NCI-H2196 treated with DMSO at 0.1 percent for 48 hours (cell line): Measurements from ENCODE around the gene C2orf69.
A peak's percentile ranks its signal among the peaks of the same experiment; 100 is the strongest.

Experiments used
- DNase-seq: peaks from one replicate; lab custom pipeline; 2025; ENCODE audit not compliant: unreplicated experiment; lab: John Stamatoyannopoulos, UW

The C2orf69 gene, protein sequence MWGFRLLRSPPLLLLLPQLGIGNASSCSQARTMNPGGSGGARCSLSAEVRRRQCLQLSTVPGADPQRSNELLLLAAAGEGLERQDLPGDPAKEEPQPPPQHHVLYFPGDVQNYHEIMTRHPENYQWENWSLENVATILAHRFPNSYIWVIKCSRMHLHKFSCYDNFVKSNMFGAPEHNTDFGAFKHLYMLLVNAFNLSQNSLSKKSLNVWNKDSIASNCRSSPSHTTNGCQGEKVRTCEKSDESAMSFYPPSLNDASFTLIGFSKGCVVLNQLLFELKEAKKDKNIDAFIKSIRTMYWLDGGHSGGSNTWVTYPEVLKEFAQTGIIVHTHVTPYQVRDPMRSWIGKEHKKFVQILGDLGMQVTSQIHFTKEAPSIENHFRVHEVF

DNA sequence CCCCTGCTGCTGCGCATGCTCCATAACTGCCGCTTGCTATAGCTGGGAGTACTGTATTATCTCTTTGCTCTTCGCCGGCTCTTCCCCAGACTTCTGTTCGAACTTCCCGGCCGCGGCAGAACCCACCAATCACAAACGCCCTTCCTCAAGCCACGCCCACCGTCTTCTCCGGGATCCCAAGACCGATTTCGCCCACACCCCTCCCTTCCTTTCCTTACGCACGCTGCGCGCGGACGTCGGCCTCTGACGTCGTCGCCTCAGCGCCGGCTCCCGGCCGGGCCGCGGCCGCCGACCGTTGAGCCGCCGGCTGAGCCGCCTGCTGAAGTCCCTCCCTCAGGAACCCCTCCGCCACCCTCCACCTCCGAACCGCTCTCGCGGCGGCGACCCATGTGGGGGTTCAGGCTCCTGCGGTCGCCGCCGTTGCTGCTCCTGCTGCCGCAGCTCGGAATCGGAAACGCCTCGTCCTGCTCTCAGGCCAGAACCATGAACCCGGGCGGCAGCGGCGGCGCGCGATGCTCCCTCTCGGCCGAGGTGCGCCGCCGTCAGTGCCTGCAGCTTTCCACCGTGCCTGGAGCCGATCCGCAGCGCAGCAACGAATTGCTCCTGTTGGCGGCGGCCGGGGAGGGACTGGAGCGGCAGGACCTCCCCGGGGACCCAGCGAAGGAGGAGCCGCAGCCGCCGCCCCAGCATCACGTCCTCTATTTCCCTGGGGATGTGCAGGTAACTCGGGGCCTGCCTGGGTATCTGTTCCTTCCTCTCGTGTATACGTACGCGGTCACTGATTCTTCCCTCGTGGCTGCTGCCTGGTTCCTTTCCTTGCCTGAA lies at the start of gene C2orf69:
Gene C2orf69 (plus strand): TSS at position 242 of the 825 bp plus-strand sequence. CDS start 146 bp downstream, at position 388.
- DNase-seq: peak; percentile 96

DNA sequence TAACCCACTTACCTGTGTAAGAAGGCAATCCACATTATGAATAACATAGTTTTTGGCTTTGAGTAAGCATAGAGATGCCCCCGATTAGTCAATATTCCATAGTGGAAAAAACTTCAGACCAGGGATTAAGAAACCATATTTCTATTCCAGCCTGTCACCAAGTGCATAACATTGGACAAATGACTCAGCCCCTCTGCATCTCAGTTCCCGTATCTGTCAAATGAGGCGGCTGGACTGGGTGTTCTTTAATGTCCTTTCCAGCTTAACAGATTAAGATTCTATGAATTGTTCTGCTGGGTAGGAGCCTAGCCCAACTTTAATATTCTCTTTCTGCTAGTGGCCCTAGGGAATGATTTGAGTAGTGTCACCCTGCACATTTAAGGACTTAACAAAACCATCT lies 48.3 kb upstream of the C2orf69 start:
- DNase-seq: no peak

DNA sequence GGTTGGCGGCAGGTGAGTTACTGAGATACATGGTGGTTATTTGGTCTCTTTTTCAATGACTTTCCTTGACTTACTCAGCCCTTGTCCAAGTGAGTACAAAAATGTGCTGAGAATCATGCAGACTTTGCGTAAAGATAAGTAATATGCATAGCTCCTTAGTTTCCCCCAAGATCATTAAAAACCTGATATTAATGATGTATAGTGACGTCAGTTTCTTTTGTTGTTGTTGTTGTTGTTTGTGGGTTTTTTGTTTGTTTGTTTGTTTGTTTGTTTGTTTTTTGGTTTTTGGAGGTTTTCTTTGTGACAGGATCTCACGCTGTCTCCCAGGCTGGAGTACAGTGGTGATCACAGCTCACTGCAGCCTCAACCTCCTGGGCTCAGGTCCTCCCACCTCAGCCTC lies 45.2 kb upstream of the C2orf69 start:
- no peak for DNase-seq

DNA sequence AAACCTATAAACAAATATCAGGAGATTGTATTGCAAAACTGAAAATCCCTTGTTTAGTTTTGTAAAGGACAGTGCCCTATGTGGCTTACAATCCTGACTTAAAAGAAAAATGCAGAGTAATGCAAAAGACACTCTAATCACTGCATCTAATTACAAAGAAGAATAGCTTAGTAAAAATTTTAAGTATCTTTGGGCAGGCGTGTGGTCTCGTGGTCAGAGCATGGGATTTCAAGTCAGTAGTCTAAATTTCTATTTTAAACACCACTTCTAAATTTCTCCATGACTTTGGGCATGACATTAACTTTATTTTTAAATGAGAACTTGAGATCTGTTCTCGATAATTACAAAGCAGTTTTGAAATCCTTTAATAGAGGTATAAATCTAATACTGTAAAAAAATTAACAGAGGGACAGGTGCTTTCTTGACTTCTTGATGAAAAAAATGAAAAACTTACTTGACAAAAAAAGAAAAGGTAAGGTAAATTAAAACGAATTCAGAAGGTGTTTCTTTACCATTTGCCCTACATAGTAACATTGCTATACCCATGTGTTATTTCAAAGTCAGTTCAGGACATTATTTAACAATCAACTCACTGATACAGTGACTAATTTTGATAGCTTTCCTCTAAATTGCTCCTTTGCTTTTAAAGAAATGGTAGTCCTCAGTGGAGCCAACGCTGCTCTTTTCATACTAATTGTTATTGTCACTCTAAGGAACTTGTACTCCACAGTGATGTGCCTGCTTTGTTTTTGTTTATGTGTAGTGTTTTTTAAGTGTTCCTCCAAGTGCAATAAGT lies 42.5 kb upstream of the C2orf69 start:
- no peak for DNase-seq

DNA sequence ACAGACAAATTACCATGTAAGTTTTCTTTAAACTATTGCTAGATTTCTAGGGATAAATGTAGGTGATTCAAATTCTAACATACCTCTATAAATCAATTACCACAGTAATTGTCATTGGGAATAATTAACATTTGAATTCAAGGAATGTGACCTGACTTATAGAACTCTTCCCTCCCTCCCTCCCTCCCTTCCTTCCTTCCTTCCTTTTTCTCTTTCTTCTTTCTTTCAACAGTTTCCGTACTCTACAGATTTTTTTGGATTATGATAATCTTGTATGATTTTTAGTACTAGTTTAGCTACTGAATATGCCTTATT lies 41.9 kb upstream of the C2orf69 start:
- DNase-seq: no peak

DNA sequence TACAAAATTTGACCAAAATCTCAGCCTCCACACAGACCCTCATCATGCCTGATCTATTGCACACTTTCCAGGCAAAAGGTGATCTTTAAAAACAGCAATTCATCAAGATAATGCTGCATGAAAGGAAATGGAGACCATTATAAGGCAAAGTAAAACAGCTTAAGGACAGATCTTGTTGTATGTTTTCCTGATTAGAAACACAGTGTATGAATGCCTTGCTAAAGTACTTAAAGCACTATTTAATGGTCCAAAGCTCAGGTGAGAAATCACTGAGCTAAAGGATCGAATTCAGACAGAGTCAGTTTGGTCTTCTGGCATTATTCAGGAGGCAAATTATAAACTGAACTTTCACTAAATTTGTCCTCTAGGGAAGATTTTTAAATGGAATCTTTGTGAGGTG lies 41.4 kb upstream of the C2orf69 start:
- no peak for DNase-seq

DNA sequence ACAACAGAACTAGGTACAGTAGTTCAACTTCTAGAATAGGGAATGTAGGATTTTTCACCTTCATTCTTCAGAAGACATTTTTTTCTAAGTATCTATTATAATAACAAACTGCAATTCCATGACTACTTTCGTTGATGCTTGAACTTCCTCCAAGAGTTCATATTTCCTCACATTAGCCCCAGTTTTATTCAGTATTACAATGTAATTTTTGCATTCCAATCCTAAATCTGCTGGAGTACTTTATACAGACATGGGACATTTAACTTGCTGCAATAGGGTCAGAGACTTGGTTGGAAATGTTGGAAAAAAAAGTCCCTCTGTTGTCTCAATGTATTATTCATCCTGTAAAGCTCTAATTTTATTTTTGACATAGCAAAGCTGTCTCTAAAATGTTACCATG lies 40.5 kb upstream of the C2orf69 start:
- no peak for DNase-seq

DNA sequence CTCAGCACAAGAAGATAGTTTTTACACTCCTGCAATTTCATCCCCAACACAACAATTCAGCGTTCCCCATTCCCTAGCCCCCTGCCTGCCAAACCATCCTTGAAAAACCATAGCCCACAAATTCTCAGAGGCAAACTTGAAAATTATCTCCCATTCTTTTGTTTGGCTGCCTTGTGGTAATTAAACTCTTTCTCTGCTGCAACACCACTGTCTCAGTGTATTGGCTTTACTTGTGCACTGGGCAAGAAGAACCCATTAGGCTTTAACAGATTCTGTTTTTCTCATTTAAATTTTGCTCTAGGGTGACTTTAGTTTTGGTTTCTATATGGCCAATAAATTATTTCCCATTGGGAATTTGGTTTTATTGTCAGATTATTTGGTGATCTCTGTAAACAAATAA lies 36.9 kb upstream of the C2orf69 start:
- no peak for DNase-seq

DNA sequence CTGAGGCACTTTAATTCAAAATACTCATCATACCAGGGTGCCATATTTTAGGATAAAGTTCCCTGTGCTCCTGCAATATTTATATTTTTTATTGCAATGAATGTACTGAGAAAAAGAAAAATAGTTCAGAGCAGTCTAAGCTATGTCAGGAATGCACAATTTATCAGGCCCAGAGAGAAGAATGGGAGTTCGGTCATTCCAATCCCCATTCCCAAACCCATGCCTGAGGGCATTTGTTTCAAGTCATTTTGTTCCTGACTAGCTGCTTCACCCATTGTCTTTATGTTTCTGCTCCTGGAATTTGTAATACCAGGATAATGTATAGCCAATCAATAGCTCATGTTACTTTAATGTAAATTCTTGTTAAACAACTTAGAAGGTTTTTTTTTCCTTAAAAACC lies 35.7 kb upstream of the C2orf69 start:
- DNase-seq: no peak

DNA sequence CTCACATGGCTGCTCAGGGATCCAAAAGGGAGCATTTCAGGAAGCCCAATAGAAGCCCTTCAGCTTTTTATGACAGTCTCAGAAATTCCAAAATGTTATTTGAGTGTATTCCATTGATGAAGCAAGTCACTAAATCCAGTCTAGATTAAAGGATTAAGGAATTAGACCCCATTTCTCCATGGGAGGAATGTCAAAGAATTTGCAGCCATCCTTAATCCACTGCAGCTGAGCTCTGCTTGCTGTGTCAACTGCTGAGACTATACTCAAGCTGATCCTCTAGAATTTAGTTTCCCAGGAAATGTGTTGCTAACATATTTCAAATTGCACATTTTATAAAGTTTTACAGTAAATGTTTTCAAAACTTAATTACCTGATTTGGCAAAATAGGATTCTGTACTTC lies 28.4 kb upstream of the C2orf69 start:
- DNase-seq: no peak

DNA sequence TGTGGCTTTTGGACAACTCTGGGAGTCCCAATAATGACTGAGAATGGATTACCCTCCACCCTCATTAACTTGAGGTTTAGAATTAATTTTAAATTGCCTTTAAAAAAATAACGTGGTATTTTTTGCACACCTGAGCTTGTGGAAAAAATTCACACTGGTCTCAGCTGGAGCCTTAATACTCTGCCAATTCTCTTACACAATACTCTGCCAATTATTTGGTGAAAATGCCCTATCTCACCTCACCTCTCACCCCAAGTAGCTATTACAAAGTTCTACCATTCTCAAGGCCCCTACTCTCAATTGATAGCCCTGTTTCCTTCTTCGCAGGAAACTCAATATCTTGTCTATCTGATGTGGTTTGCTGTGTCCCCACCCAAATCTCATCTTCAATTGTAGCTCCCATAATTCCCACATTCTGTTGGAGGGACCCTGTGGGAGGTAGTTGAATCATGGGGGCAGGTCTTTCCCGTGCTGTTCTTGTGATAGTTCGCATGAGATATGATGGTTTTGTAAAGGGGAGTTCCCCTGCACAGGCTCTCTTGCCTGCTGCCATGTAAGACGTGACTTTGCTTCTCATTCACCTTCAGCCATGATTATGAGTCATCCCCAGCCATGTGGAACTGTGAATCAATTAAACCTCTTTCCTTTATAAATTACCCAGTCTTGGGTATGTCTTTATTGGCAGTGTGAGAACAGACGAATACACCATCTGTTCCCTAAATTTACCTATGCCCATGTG lies 27.4 kb upstream of the C2orf69 start:
- DNase-seq: no peak

DNA sequence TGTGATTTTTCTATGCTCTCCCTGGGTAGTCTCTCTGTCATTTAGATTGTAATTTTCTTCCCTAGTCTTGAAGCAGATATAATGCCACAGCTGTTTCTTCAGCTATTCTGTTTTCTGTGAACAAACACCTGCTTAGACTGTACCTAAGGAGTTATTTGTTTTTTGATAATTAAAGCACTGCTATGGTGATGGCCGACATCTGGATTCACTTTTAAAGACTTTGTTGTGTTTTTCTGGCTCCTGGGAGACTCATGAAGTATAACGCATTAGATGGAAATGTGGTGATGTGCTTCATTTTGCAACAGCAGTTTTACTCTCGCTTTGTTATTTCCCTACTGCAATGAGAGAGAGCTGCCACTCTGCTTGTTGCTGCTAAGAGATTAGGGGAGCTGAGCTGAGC lies 15.7 kb upstream of the C2orf69 start:
- no peak for DNase-seq

DNA sequence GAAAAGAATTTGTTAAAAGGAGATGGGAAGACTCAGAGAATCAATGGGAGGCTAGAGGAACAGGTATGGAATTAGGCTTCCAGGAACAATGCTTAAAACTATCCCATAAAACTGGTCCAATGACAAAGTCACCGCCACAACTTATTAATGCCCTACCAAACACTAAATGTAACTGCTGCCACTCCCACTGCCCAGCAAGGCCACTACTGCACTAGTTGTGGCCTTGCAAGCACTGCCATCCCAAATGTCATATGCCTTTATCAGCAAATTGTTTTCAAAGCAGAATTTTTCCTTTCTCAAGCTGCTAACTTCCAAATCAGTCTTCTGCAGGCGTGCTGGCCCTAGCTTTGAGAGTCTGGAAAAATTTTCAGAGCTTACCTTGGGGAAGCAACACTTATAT lies 14.5 kb upstream of the C2orf69 start:
- no peak for DNase-seq

DNA sequence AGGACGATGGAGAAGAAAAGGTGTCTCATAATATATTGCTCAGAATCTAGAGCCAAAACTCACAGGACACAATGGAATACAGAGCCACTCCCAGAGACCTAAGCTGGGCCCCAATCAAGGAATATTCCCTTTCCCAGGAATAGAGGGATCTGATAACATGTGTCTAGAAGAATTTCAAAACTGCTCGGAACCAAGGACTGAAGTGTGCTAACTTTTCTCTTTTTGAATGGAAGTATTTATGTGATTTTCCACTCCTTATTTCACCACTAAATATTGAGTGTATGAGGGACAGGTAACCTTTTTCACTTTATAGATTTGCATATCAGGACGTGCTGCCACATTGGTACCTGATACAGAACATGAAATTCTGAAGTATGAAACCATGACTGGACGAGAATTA lies 9.2 kb upstream of the C2orf69 start:
- no peak for DNase-seq

DNA sequence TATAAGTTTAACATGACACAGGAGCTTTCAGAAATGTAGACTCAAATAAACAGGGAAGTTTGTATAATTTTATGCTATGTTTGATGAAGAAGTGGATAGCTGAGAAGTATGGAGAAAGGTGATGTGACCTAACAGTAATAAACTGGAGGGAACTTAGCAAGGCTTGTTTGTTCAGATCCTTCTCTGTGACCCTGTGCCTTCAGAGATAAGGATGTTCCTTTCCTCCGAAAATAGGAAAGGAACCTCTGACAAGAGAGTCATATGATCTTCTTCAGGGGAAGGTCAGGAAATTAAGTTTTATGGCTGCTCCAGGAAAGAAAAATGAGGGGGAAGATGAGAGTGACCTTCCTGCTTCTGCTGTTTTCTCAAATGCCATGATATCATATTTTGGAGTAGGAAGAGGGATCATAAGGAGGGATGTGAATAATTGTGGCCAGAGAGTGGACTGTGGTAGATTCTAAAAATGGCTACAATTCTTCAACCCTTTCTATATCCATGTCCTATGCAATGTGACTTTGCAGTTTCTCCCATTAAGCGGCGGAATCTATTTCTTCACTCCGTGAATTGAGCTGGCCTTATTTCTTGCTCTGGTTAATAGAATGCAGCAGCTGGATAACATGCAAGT lies 8.5 kb upstream of the C2orf69 start:
- no peak for DNase-seq

DNA sequence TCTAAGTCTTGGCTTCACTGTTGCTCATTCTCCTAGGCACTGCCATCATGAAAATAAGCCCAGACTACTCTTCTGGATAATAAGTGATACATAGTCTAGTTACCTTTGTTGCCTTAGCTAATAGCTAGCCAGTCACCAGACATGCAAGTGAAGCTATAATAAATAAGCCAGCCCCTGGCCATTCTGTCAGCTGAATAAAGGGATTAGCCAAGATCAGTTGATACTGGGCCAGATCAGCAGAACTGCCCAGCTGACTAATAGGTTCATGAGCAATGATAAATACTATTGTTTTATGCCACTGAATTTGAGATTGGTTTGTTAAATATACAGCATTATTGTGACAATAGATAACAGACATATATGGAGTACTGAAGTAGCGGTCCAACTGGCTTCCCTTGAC lies 8.0 kb upstream of the C2orf69 start:
- DNase-seq: no peak

DNA sequence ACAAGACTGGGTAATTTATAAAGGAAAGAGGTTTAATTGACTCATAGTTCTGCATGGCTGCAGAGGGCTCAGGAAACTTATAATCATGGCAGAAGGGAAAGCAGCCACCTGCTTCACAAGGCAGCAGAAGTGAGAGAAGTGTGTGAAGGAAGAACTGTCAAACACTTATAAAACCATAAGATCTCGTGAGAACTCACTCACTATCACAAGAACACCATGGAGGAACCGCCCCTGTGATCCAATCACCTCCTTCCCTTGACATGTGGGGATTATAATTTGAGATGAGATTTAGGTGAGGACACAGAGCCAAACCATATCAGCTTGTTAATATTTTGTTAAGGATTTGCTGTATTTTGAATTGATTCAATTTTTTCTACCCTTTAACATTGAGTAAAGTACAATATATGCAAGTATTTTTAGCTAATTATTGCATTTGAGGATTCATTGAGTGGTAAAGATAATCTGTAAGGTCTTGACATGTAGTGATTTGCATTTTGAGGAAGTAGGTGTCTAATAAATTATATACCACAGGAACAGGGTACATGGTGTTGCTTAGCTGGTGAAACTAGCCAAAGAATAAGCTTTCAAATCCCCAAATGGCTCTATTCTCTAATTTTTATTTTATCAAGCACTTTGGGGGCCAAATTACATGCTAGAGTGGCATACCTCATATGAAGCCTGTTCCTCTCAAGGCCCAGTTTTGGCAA lies 3.9 kb upstream of the C2orf69 start:
- DNase-seq: no peak

DNA sequence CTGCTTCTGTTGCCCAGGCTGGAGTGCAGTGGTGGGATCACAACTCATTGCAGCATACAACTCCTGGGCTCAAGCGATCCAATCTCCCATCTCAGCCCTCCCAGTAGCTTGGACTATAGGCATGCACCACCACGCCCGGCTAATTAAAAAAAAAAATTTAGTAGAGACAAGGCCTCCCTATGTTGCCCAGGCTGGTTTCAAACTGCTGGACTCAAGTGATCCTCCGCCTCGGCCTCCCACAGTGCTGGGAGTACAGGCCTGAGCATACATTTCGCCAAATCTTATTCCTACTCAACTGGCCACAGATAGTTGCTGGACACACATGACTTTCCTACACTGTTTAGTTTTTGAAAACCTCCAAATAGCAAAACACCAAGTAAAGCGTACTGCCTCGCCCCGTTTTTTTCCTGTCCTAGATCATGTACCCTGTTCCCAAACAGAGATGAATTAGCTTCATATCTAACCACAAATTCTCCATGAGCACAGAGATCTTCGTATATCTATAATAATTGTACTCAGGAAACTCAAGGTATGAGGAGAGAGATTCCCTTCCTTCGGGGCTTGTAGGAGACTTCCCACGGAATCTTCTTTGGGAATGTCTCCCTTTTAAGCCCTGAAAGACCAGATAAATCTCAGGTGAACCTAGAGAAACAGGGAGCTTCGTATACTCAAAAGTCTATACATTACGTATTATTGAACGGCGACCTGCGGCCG lies 598 bp upstream of the C2orf69 start:
- no peak for DNase-seq

DNA sequence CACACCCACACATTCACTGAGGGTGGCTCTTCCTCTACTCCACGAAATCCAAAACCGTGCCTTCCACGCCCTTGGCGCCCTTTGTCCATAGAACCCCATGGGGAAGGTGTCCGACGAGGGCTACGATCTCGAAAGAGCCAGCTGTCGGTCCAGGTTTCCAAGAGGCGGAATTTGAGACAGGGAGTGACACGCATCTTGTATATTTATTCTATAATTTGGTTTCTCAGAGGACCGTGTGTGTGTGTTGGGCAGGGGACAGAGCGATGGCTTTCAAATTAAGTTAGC lies 726 bp downstream of the C2orf69 start:
- DNase-seq: no peak
